A204.1 (cell line): Measurements from ENCODE around the gene DOCK1.

Experiments
- FAIRE-seq: peaks from 2 replicates; lab custom pipeline; 2012; peaks lifted over from hg19 to GRCh38; lab: Jason Lieb, UNC

The DOCK1 gene

DNA sequence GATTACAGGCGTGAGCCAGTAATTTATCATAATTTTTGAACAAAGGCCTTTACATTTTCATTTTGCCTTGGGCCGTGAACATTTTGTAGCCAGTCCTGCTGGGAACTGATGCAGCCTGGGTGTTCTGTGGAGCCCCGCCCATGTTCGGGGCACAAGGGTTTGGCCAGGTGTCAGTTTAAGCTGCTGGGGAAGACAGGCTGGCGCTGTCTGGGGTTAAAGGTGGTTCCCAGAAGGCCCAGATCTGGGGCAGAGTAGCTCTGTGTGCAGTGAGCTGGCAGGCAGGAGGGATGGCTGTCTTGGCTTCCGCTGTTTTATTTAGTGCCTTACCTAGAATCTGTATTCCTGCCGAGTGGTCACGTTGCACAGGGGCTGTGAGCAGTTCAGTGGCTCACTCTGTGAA is 50.2 kb downstream of the DOCK1 start:
- FAIRE-seq, result no peak

DNA sequence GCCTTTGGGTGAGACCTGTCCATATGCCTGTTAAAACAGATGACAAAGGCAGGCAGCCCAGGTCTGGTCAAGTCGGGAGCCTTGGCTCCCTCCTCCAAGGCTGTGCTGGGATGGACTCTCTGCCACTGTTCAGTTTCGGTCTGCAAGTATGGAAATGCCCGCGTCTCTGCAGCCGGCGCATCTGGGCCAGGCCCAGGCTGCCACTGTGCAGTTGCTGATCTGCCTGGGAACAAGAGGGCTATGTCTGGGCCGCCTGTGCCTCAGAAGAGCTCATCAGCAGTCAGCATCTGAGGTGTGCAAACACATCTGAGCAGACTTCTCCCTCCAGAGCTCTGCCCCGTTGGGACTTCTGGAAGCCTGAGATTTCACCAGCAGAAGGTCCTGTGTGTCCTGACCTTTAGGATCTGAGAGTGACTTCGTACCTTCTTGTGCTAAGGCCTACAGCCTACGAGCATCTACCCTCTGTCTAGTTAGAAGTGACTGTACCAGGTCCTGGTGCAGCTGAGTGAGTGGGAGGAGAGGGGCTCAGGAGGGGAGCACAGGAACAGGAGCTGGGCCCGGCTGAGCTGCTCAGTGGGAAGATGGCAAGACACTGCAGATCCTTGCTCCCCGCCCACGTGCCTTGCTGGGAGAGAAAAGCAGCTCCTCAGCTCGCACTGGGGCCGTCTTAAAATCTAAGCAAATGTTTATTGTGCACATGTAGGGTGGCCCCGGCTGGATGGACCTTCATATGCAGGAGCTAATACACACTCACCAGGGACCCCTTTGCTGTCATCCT is 50.9 kb downstream of the DOCK1 start:
- FAIRE-seq, result no peak

DNA sequence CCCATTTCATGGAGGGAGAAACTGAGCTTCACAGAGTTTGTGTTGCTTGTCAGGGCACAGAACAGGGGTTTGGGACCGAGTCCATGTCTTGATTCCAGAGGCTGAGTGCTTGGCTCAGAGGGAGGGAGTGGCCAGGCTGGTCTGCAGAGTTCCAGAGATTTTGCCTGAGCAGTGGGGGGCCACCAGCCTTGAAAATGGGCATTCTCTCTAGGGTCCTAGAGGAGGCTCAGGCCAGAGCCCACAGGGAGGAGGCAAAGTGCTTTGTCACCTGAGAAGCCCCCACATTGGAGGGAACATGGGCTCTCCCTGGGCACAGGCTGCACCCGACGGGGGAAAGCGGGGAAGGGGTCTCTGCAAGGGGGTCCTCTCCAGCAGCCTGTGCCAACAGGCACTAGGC is 51.5 kb downstream of the DOCK1 start:
- no peak for FAIRE-seq

GRCh38 chr10:126957111-126957510 is 51.9 kb downstream of the DOCK1 start:
- FAIRE-seq, result no peak

DNA sequence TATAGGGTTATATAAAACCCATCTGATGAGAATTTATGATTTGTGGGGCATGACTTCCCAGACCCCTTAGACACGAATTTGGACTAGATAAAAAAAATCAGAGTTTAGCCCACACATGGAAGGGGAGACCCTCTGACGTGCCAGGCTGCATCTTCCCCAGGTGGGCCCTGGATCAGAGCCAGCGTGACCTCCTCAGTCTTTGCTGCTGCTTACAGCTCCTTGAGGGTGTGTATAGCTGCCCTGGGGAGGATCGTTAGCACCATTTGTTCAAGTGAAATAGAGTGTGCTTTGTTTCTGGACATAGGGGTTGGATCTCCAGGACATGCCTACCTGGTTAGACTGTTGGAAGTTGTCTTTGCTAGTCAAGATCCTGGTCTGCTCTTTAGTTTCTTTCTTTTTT is 54.2 kb downstream of the DOCK1 start:
- no peak for FAIRE-seq

DNA sequence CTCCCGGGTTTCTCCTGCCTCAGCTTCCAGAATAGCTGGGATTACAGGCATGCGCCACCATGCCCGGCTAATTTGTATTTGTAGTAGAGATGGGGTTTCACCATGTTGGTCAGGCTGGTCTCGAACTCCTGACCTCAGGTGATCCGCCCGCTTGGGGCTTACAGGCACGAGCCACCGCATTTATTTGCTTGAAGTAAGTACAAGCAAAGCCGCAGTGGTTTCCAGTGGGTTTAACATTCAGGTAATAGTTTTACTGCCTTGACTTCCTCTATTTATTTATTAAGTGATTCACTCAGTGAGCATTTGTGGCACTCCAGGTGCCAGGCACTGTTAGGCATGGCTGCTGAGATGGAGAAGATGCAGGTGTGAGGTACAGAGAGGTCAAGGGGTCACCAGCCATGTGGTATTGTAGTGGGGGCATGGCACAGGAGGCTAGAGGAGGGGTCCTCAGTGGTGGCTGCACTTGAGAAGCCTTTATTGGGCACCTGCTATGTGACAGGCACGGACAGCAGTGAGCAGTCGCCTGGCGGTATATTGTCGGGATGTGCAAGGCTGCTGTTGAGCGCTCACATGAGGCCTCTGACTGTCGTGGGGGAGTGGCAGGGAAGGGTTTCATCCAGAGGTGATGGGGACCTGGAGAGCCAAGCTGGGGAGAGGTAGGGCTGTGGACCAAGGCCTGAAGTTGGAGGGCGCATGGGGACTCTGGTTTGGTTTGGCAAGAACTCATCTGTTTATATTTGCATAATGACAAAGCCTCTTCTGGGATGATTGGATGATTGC is 54.9 kb downstream of the DOCK1 start:
- FAIRE-seq, result no peak

- no peak for FAIRE-seq
These were observed 58.1 kb downstream of the DOCK1 start for GRCh38 chr10:126963354-126963753.

DNA sequence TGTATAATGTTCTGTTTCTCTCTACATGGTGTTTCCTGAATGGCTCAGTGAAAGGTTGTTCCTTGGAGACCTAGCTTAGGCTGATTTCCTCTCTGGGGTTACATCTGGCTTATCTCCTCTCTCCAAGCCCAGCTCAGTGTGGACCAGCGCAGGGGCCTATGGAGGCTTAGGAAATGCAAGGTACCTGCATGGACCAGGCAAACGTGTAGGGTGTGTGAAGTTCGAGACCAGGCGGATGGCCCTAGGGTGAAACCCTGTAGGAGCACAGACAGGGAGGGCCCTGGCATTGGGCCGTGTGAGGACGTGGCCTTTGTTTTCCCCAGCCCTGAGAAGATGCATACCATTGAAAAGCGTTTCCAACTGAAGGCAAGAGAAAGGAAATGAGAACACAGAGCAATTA is 59.0 kb downstream of the DOCK1 start:
- FAIRE-seq, result no peak

DNA sequence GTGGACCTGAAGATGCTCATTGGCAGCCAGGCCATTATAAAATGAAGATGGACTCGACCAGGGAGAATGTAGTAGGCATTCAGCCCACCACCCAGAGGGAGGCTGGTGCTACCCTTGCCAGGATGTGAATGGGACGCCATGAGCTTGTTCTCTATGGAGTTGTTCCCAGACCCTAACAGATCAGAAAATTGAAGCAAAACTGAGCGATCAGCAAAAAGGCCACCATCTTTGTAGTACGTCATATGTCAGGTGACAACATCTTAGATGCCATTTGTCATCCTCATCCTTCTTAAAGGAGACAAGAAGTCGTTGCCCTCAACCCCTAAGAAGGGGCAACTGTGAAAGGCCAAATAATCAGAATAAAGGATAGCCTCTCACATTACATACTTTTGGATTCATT is 61.7 kb downstream of the DOCK1 start:
- FAIRE-seq, result no peak

- no peak for FAIRE-seq
These were observed 64.1 kb downstream of the DOCK1 start for GRCh38 chr10:126969310-126969709.

GRCh38 chr10:126972635-126973414 is 67.6 kb downstream of the DOCK1 start:
- no peak for FAIRE-seq

DNA sequence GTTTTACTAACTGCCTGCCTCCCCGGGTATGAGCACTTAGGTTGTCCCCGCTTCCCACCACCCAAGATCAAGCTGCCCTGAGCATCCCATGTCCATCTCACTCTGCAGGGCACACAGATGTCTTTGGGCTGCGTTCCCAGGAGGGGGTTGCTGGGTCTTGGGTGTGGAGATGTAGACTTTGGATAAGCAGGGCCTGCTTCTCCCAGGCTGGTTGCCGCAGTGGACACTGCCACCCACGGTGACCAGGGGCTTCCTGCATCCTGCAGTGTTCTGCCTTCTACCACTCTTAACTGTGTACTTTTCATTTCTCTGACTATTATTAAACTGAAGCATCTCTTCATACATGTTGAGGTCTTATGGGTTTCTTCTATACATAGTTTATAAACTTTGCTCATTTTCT is 70.0 kb downstream of the DOCK1 start:
- no peak for FAIRE-seq

DNA sequence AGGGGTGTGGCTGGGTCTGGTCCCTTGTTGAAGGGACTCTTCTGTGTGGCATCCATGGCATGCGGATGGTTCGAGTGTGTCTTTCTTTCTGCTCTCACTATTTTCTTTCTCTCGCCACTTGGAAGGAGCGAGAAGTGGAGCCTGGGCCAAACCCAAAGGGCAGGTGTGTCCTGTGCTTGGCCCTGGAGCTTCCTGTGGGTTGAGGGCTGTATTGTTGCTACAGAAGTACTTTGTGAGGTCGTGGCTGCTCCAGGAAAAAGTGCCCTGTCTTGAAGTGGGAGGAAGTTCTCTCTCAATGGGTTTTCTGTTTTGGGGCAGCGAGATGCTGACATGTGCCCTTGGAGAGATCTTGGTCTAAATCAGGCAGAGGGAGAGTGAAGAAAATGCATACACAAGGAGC is 72.0 kb downstream of the DOCK1 start:
- FAIRE-seq, result no peak

DNA sequence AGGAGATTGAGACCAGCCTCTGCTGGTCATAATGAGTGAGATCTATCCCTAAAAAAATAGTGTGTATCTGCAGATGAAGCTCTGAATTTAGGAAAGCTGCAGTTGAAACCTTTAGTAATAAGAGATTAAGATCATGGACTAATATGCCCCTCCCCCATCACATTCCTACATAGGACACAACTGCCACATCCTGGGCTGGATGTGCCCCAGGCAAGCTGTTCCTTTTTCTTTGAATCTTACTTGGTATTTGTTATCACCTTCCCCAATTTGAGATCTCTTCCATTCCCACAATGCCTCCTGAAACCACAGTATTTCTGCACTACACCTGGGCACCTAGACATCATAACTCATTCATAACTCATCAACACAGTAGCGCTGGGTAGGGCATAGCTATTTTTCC is 74.1 kb downstream of the DOCK1 start:
- no peak for FAIRE-seq

DNA sequence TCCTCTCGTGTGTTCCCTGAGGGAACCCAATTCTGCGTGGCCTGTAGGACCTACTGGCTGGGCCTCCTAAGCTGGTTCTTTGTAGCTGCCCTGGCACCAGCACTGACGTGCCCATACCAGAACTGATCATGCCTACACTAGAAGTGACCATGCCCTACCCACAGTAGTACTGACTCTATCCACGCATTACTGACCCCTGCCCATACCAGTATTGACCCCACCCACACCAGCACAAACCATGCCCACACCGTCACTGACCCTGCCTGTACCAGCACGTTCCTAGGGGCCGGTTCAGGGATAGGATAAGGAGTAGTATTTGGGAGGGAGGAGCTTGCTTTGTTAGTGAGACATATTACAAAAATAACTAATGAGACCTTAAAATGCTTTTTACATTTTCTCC is 88.0 kb downstream of the DOCK1 start:
- no peak for FAIRE-seq

GRCh38 chr10:126997801-126998590 is 92.8 kb downstream of the DOCK1 start:
- no peak for FAIRE-seq

DNA sequence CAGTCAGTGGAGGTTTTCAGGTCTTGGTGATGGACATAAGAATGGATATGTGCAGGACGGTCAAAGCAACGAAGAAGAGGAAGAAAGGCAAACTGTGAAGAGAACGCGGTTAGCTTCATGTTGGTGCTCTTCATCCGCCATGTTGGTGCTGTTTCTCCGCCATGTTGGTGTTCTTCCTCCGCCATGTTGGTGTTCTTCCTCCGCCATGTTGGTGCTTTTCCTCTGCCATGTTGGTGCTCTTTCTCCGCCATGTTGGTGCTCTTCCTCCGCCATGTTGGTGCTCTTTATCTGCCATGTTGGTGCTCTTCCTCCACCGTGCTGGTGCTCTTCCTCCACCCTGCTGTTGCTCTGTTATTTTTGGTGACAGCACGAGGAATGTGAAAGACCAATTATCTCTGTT is 95.4 kb downstream of the DOCK1 start:
- FAIRE-seq, result no peak

GRCh38 chr10:127003032-127003685 is 97.9 kb downstream of the DOCK1 start:
- no peak for FAIRE-seq

- no peak for FAIRE-seq
These were observed 101.2 kb downstream of the DOCK1 start for GRCh38 chr10:127006453-127006852.

- FAIRE-seq, result no peak
These were observed 104.1 kb downstream of the DOCK1 start for GRCh38 chr10:127009366-127009765.

GRCh38 chr10:127011174-127011573 is 105.9 kb downstream of the DOCK1 start:
- FAIRE-seq, result no peak
